Liver (tissue), 9 donors: Measurements from ENCODE around the gene MAVS. TPM values are rescaled to one million over a fixed set of nuclear protein-coding genes. Genes with fewer than 3 reads are reported as not detected.

Experiments
- DNase-seq: peaks from one replicate; pipeline ENCODE4 v3.0.0-alpha.2; 2017; ENCODE audit warnings: low spot score
- H3K27ac ChIP-seq, 2 donors: one replicate each; pipeline ENCODE4 v1.7.0; 2013; ENCODE audit warnings: inconsistent platforms in 2 of 2, low read length in 2 of 2, control low read depth in 1 of 2, low read depth in 1 of 2, mild to moderate bottlenecking in 1 of 2
- H3K27me3 ChIP-seq, 4 donors: one replicate each; pipeline versions ENCODE4 v1.6.1 to v1.7.0; 2013; ENCODE audit warnings: low read length in 3 of 4, inconsistent platforms in 1 of 4, mild to moderate bottlenecking in 1 of 4, moderate library complexity in 1 of 4; ENCODE audit not compliant: control insufficient read depth in 4 of 4, insufficient read depth in 4 of 4
- H3K36me3 ChIP-seq, 4 donors: one replicate each; pipeline versions ENCODE4 v1.6.1 to v1.7.0; 2013; ENCODE audit warnings: low read length in 3 of 4, mild to moderate bottlenecking in 3 of 4, low read depth in 1 of 4, moderate library complexity in 1 of 4; ENCODE audit not compliant: control insufficient read depth in 4 of 4, insufficient read depth in 3 of 4
- H3K4me1 ChIP-seq, 4 donors: one replicate each; pipeline versions ENCODE4 v1.6.1 to v1.7.0; 2013; ENCODE audit warnings: low read length in 3 of 4, mild to moderate bottlenecking in 3 of 4, moderate library complexity in 1 of 4; ENCODE audit not compliant: control insufficient read depth in 4 of 4, insufficient read depth in 4 of 4
- H3K4me3 ChIP-seq, 3 donors: one replicate each; pipeline versions ENCODE4 v1.6.1 to v1.7.0; 2013; ENCODE audit warnings: low read length in 3 of 3, control low read depth in 1 of 3, low read depth in 1 of 3, mild to moderate bottlenecking in 1 of 3
- H3K9ac ChIP-seq, 2 donors: one replicate each; pipeline ENCODE4 v1.7.0; 2013; ENCODE audit warnings: low read length in 2 of 2, mild to moderate bottlenecking in 2 of 2, moderate library complexity in 2 of 2, control low read depth in 1 of 2, low read depth in 1 of 2
- H3K9me3 ChIP-seq, 4 donors: one replicate each; pipeline versions ENCODE4 v1.6.1 to v1.7.0; 2013; ENCODE audit warnings: low read length in 3 of 4; ENCODE audit not compliant: control insufficient read depth in 4 of 4
- ATF3 ChIP-seq: IDR thresholded peaks from 2 replicates; pipeline ENCODE4 v1.6.1; 2016; ENCODE audit warnings: antibody characterized with exemption
- CTCF ChIP-seq: fragments of 150-350 bp; IDR thresholded peaks from 2 replicates; pipeline ENCODE4 v1.5.1; 2017; ENCODE audit warnings: improper control_type of control experiment, low read depth, low read length; ENCODE audit not compliant: missing input control
- EGR1 ChIP-seq, 2 donors: IDR thresholded peaks; 2 replicates each; pipeline ENCODE4 v1.6.1; 2016 to 2018; ENCODE audit warnings: antibody characterized with exemption in 2 of 2, low read depth in 2 of 2
- FOXA1 ChIP-seq: IDR thresholded peaks from 2 replicates; pipeline ENCODE4 v1.6.1; 2016; ENCODE audit warnings: antibody characterized with exemption
- FOXA2 ChIP-seq: IDR thresholded peaks from 2 replicates; pipeline ENCODE4 v1.6.1; 2016; ENCODE audit warnings: antibody characterized with exemption
- GABPA ChIP-seq, 2 donors: IDR thresholded peaks in 1 of 2; conservative IDR thresholded peaks in 1 of 2; 2 replicates each; pipeline ENCODE4 v1.6.1; 2016; ENCODE audit warnings: antibody characterized with exemption in 2 of 2, mild to moderate bottlenecking in 1 of 2, moderate library complexity in 1 of 2
- HNF4A ChIP-seq, 2 donors: conservative IDR thresholded peaks; 2 replicates each; pipeline ENCODE4 v1.6.1; 2016; ENCODE audit warnings: antibody characterized with exemption in 2 of 2, mild to moderate bottlenecking in 2 of 2
- HNF4G ChIP-seq: IDR thresholded peaks from 2 replicates; pipeline ENCODE4 v1.6.1; 2016; ENCODE audit warnings: antibody characterized with exemption
- JUND ChIP-seq, 2 donors: IDR thresholded peaks; 2 replicates each; pipeline ENCODE4 v1.6.1; 2016; ENCODE audit warnings: antibody characterized with exemption in 2 of 2
- MAX ChIP-seq: IDR thresholded peaks from 2 replicates; pipeline ENCODE4 v1.6.1; 2016; ENCODE audit warnings: antibody characterized with exemption
- NR2F2 ChIP-seq: IDR thresholded peaks from 2 replicates; pipeline ENCODE4 v1.6.1; 2016; ENCODE audit warnings: antibody characterized with exemption
- RAD21 ChIP-seq, 2 donors: IDR thresholded peaks; 2 replicates each; pipeline ENCODE4 v1.6.1; 2016; ENCODE audit warnings: antibody characterized with exemption in 2 of 2, mild to moderate bottlenecking in 2 of 2
- REST ChIP-seq: IDR thresholded peaks from 2 replicates; pipeline ENCODE4 v1.6.1; 2016; ENCODE audit warnings: antibody characterized with exemption, mild to moderate bottlenecking
- RXRA ChIP-seq, 2 donors: IDR thresholded peaks; 2 replicates each; pipeline ENCODE4 v1.6.1; 2017 to 2018; ENCODE audit warnings: antibody characterized with exemption in 2 of 2, mild to moderate bottlenecking in 1 of 2
- SP1 ChIP-seq: IDR thresholded peaks from 2 replicates; pipeline ENCODE4 v1.6.1; 2018; ENCODE audit warnings: antibody characterized with exemption, mild to moderate bottlenecking
- TAF1 ChIP-seq: conservative IDR thresholded peaks from 2 replicates; pipeline ENCODE4 v1.6.1; 2016; ENCODE audit warnings: antibody characterized with exemption, mild to moderate bottlenecking
- YY1 ChIP-seq: IDR thresholded peaks from 2 replicates; pipeline ENCODE4 v1.6.1; 2016; ENCODE audit warnings: antibody characterized with exemption, mild to moderate bottlenecking
- ZBTB33 ChIP-seq: IDR thresholded peaks from 2 replicates; pipeline ENCODE4 v1.6.1; 2016; ENCODE audit warnings: antibody characterized with exemption
- WGBS: extraction: QIAGEN DNeasy Blood & Tissue Kit; methylation state at CpG from one replicate; pipeline ENCODE4 v1.1.7; 2013; 5-methylcytosine and 5-hydroxymethylcytosine counted together
- polyA plus RNA-seq, 2 donors: library from polyadenylated mRNA; stranded (reverse) in 1 of 2; unstranded in 1 of 2; fragments of 200-250 nt in 1 of 2; fragments of >200 nt in 1 of 2; fragmentation: Nextera tagmentation in 1 of 2; extraction: Ambion mirVana in 1 of 2; gene quantifications; one replicate each; pipeline versions ENCODE4 v1.2.1 to v1.2.3, GENCODE V29; 2013 to 2015
- total RNA-seq, 2 donors: library from RNA; depleted of rRNA; stranded (reverse); fragments of >200 nt; gene quantifications; one replicate each; pipeline ENCODE4 v1.2.3, GENCODE V29; 2014
- donor health status: healthy.
- donor health status: healthy.
- donor health status: healthy.
- donor health status: healthy.
- donor health status: healthy.

MAVS gene
- total and polyA plus RNA-seq, 4 donors, result 4.7 to 20.9 (median 11.9) TPM

GRCh38 chr20:3864518-3864917, 17.9 kb downstream of the MAVS start:
- H3K4me1 ChIP-seq, result no peaks in the 10 kb centered on the region
- H3K27me3 ChIP-seq, result no peaks in the 10 kb centered on the region
- 86% methylated on average over 5 of the region's 5 CpGs for WGBS
- TF ChIP-seq RAD21 (IDR thresholded peaks at IDR 0.05), result no peak
- TF ChIP-seq FOXA2, result no peak
- no peak for TF ChIP-seq NR2F2
- no peak for TF ChIP-seq HNF4A (conservative IDR thresholded peaks at IDR 0.05)
- TF ChIP-seq SP1, result no peak
- TF ChIP-seq MAX, result no peak
- no peak for TF ChIP-seq ATF3
- no peak for TF ChIP-seq EGR1 (IDR thresholded peaks at IDR 0.05; ENCODE audit: low read depth in 2 of 2)
- no peak for TF ChIP-seq FOXA1
- TF ChIP-seq JUND (IDR thresholded peaks at IDR 0.05), result no peak
- no peak for TF ChIP-seq HNF4G
- no peak for TF ChIP-seq ZBTB33
- no peak for TF ChIP-seq CTCF
- TF ChIP-seq GABPA (IDR thresholded peaks at IDR 0.05 in 1 of 2, conservative IDR thresholded peaks at IDR 0.05 in 1 of 2), result no peak
- TF ChIP-seq TAF1, result no peak
- no peak for TF ChIP-seq RXRA (IDR thresholded peaks at IDR 0.05)
- TF ChIP-seq YY1, result no peak
- no peak overlapping the region for H3K4me3 ChIP-seq
- no peak overlapping the region for H3K27ac ChIP-seq
- H3K9ac ChIP-seq, result no peak overlapping the region
- H3K36me3 ChIP-seq, result peaks cover 30 to 69% (median 51%) of the 10 kb centered on the region in 4 donors
- H3K9me3 ChIP-seq, result no peaks in the 10 kb centered on the region
- no peak for DNase-seq

GRCh38 chr20:3865152-3865886, 18.7 kb downstream of the MAVS start:
- Histone ChIP-seq H3K27ac (no peak overlapping the region), H3K27me3 (no peaks in the 10 kb centered on the region), H3K36me3 (peaks cover 30 to 71% (median 51%) of the 10 kb centered on the region in 4 donors), H3K4me3 (no peak overlapping the region), H3K9me3 (no peaks in the 10 kb centered on the region), H3K4me1 (no peaks in the 10 kb centered on the region), H3K9ac (no peak overlapping the region)
- WGBS, result 94% methylated on average over 14 of the region's 14 CpGs
- TF ChIP-seq ZBTB33, result no peak
- no peak for TF ChIP-seq NR2F2
- TF ChIP-seq TAF1, result no peak
- TF ChIP-seq HNF4G, result no peak
- TF ChIP-seq FOXA2, result no peak
- TF ChIP-seq RAD21 (IDR thresholded peaks at IDR 0.05), result no peak
- TF ChIP-seq HNF4A (conservative IDR thresholded peaks at IDR 0.05), result no peak
- TF ChIP-seq EGR1 (IDR thresholded peaks at IDR 0.05; ENCODE audit: low read depth in 2 of 2), result no peak
- no peak for TF ChIP-seq FOXA1
- no peak for TF ChIP-seq REST
- no peak for TF ChIP-seq ATF3
- no peak for DNase-seq
